A549 (cell line): ENCODE data around the gene CEMP1. TPM values are rescaled to one million over a fixed set of nuclear protein-coding genes. Genes with fewer than 3 reads are reported as not detected.
"Not testable (repeated sequence)": the region's sequence is repeated elsewhere in the genome, so short reads cannot be mapped to it uniquely, and the experiment has no call there.

Experiments used
- ATAC-seq, 2 experiments: fragments of 200-7000 bp in 1 of 2; fragments of >200 bp in 1 of 2; cut with Nextera tagmentation in 1 of 2; cut with Tn5 transposase in 1 of 2; 3 replicates each; pipeline versions ENCODE4 v1.8.0 to v1.9.1; 2018 to 2020; ENCODE audit warnings: mild to moderate bottlenecking in 1 of 2, moderate library complexity in 1 of 2
- CTCF ChIA-PET: fragments of 300-600 bp; sonication (Branson Sonifier 250); formaldehyde crosslinking; extraction: SDS; loops from one replicate; lab custom pipeline; 2021; ENCODE audit warnings: antibody characterized with exemption, inconsistent platforms; lab: Yijun Ruan, JAX
- POLR2A ChIA-PET: fragments of 350-600 bp; formaldehyde crosslinking; extraction: SDS; loops from one replicate; lab custom pipeline; 2021; ENCODE audit warnings: antibody characterized with exemption, inconsistent platforms; lab: Yijun Ruan, JAX
- DNase-seq, 2 experiments: peaks; one replicate each; pipeline versions ENCODE4 v3.0.0 to v3.0.0-alpha.2; 2011 to 2016; ENCODE audit warnings: low read depth in 1 of 2, low spot score in 1 of 2
- FAIRE-seq: peaks from 2 replicates; lab custom pipeline; 2011; peaks lifted over from hg19 to GRCh38; lab: Jason Lieb, UNC
- H3K27ac ChIP-seq, 2 experiments: fragments of >200 bp; sonication (Bioruptor Twin); formaldehyde crosslinking; 3 replicates each; pipeline ENCODE4 v1.5.1; 2016 to 2017
- H3K4me1 ChIP-seq: fragments of >200 bp; sonication (Bioruptor Twin); formaldehyde crosslinking; 3 replicates; pipeline ENCODE4 v1.6.1; 2016
- H3K4me2 ChIP-seq: fragments of >200 bp; sonication (Bioruptor Twin); formaldehyde crosslinking; 3 replicates; pipeline ENCODE4 v1.6.1; 2016
- H3K4me3 ChIP-seq: fragments of >200 bp; sonication (Bioruptor Twin); formaldehyde crosslinking; 3 replicates; pipeline ENCODE4 v1.5.1; 2016
- H3K9me3 ChIP-seq: fragments of >200 bp; sonication (Bioruptor Twin); formaldehyde crosslinking; 3 replicates; pipeline ENCODE4 v1.6.1; 2016
- ATOH8 ChIP-seq: fragments of 250-450 bp; sonication (Bioruptor Pico); IDR thresholded peaks from 2 replicates; pipeline ENCODE4 v1.5.0; 2020; ENCODE audit warnings: low read depth, mild to moderate bottlenecking, moderate library complexity
- BCL3 ChIP-seq: fragments of >200 bp; sonication (Bioruptor Twin); formaldehyde crosslinking; IDR thresholded peaks from 3 replicates; pipeline ENCODE4 v1.6.1; 2016
- BHLHE40 ChIP-seq: IDR thresholded peaks from 2 replicates; pipeline ENCODE4 v1.6.1; 2012; ENCODE audit warnings: low read depth, low read length, inconsistent platforms
- CTCF ChIP-seq: fragments of >200 bp; sonication (Bioruptor Twin); formaldehyde crosslinking; IDR thresholded peaks from 3 replicates; pipeline ENCODE4 v1.5.1; 2016
- E2F6 ChIP-seq: IDR thresholded peaks from 2 replicates; pipeline ENCODE4 v1.6.1; 2012; ENCODE audit warnings: low read depth, borderline replicate concordance
- ESRRA ChIP-seq: fragments of 150-350 bp; IDR thresholded peaks from 2 replicates; pipeline ENCODE4 v1.6.1; 2014; ENCODE audit warnings: mild to moderate bottlenecking, low read length, borderline replicate concordance
- FOSL2 ChIP-seq, 2 experiments: fragments of 450-650 bp in 1 of 2; fragments of >200 bp in 1 of 2; sonication (Bioruptor Twin) in 1 of 2; formaldehyde crosslinking; IDR thresholded peaks; 2 replicates each; pipeline versions ENCODE4 v1.5.0 to v1.6.1; 2016 to 2020; ENCODE audit warnings: mild to moderate bottlenecking in 1 of 2, moderate library complexity in 1 of 2
- FOXS1 ChIP-seq: fragments of 250-450 bp; sonication (Bioruptor Pico); IDR thresholded peaks from 2 replicates; pipeline ENCODE4 v1.5.0; 2020; ENCODE audit warnings: mild to moderate bottlenecking, moderate library complexity
- HES2 ChIP-seq: fragments of >200 bp; sonication (Bioruptor Twin); formaldehyde crosslinking; IDR thresholded peaks from 2 replicates; pipeline ENCODE4 v1.6.1; 2016
- JUNB ChIP-seq: fragments of >200 bp; sonication (Bioruptor Twin); formaldehyde crosslinking; IDR thresholded peaks from 2 replicates; pipeline ENCODE4 v1.6.1; 2016
- KDM1A ChIP-seq: fragments of 200-600 bp; sonication (generic); IDR thresholded peaks from 2 replicates; pipeline ENCODE4 v1.6.1; 2016; ENCODE audit warnings: low read depth, mild to moderate bottlenecking
- KDM5A ChIP-seq: fragments of 200-600 bp; sonication (generic); IDR thresholded peaks from 2 replicates; pipeline ENCODE4 v1.6.1; 2016; ENCODE audit warnings: antibody characterized with exemption, mild to moderate bottlenecking
- MAFK ChIP-seq: fragments of 450-650 bp; IDR thresholded peaks from 2 replicates; pipeline ENCODE4 v1.6.1; 2014; ENCODE audit not compliant: partially characterized antibody
- MAZ ChIP-seq: fragments of 150-350 bp; IDR thresholded peaks from 2 replicates; pipeline ENCODE4 v1.6.1; 2014; ENCODE audit warnings: antibody characterized with exemption, low read depth, low read length, borderline replicate concordance
- NR3C1 ChIP-seq: fragments of >200 bp; sonication (Bioruptor Twin); formaldehyde crosslinking; IDR thresholded peaks from 3 replicates; pipeline ENCODE4 v1.6.1; 2017
- PBX3 ChIP-seq: IDR thresholded peaks from 2 replicates; pipeline ENCODE4 v1.6.1; 2012
- POLR2A ChIP-seq: IDR thresholded peaks from 2 replicates; pipeline ENCODE4 v1.6.1; 2012; ENCODE audit warnings: mild to moderate bottlenecking, low read length
- RAD21 ChIP-seq, 2 experiments: fragments of >200 bp in 1 of 2; sonication (Bioruptor Twin) in 1 of 2; formaldehyde crosslinking in 1 of 2; IDR thresholded peaks in 1 of 2; conservative IDR thresholded peaks in 1 of 2; 2 replicates in 1 of 2; 3 replicates in 1 of 2; pipeline ENCODE4 v1.6.1; 2012 to 2018; ENCODE audit warnings: inconsistent platforms in 1 of 2
- RCOR1 ChIP-seq: fragments of 150-350 bp; IDR thresholded peaks from 2 replicates; pipeline ENCODE4 v1.6.1; 2014; ENCODE audit warnings: antibody characterized with exemption, low read length, low read depth
- SMC3 ChIP-seq: fragments of >200 bp; sonication (Bioruptor Twin); formaldehyde crosslinking; IDR thresholded peaks from 3 replicates; pipeline ENCODE4 v1.6.1; 2018; ENCODE audit warnings: inconsistent platforms
- TFCP2L1 ChIP-seq: fragments of 250-450 bp; sonication (Bioruptor Pico); IDR thresholded peaks from 2 replicates; pipeline ENCODE4 v1.5.0; 2021; ENCODE audit warnings: mild to moderate bottlenecking
- TP53 ChIP-seq: fragments of 250-450 bp; sonication (Bioruptor Pico); IDR thresholded peaks from 2 replicates; pipeline ENCODE4 v1.5.0; 2021; ENCODE audit warnings: mild to moderate bottlenecking, moderate library complexity
- USF2 ChIP-seq: fragments of 450-650 bp; IDR thresholded peaks from 2 replicates; pipeline ENCODE4 v1.6.1; 2014; ENCODE audit warnings: antibody characterized with exemption
- ZC3H11A ChIP-seq: fragments of 450-650 bp; IDR thresholded peaks from 2 replicates; pipeline ENCODE4 v1.6.1; 2014; ENCODE audit warnings: antibody characterized with exemption, mild to moderate bottlenecking
- ZSCAN20 ChIP-seq: fragments of 250-450 bp; sonication (Bioruptor Pico); IDR thresholded peaks from 2 replicates; pipeline ENCODE4 v1.8.0; 2022; ENCODE audit warnings: mild to moderate bottlenecking, moderate library complexity
- WGBS: methylation state at CpG from one replicate; pipeline ENCODE4 v1.1.6; 2017; ENCODE audit errors: missing lambda C conversion rate; 5-methylcytosine and 5-hydroxymethylcytosine counted together
- polyA plus RNA-seq, 4 experiments: library from polyadenylated mRNA; depleted of rRNA in 3 of 4; stranded (reverse); fragments of >200 nt; fragmentation: RNase III in 1 of 4; extraction: RNeasy Plus Mini Kit Qiagen cat#74134 plus additional on column Dnase treatment in 1 of 4; gene quantifications; 2 replicates in 3 of 4; 3 replicates in 1 of 4; pipeline ENCODE4 v1.2.3, GENCODE V29; 2011 to 2017

CEMP1 gene
- polyA plus RNA-seq, 2 of the 4 experiments (the other 2 are of a cell fraction): not detected

- no peak overlapping the region for H3K27ac ChIP-seq
- POLR2A ChIA-PET: no interaction called here
- CTCF ChIA-PET: no interaction called here
- WGBS: 92% methylated on average over 9 of the region's 9 CpGs
- H3K4me2 ChIP-seq: no peak overlapping the region
- TF ChIP-seq ZC3H11A (no peak), RCOR1 (no peak), CTCF (no peak), SMC3 (no peak), ESRRA (no peak), PBX3 (no peak), BCL3 (no peak), MAFK (no peak), ZSCAN20 (CRISPR knock-in tag) (no peak), KDM5A (no peak), JUNB (no peak), FOSL2 (IDR thresholded peaks at IDR 0.05) (no peak), FOSL2 (CRISPR knock-in tag; IDR thresholded peaks at IDR 0.05) (no peak), TFCP2L1 (CRISPR knock-in tag) (no peak)
- TF ChIP-seq, all 56 proteins: peak for 0
- FAIRE-seq (no peak), DNase-seq (peak in 1 of 2 experiments; percentile 1), ATAC-seq (no peak)
- H3K9me3 ChIP-seq: no peaks in the 10 kb centered on the region
- no peak overlapping the region for H3K4me3 ChIP-seq
- H3K4me1 ChIP-seq: peaks cover 30% of the 10 kb centered on the region
These were observed 4.4 kb upstream of the CEMP1 start for GRCh38 chr16:2535625-2536013.

- H3K4me2 ChIP-seq, H3K4me3 ChIP-seq, POLR2A ChIA-PET, DNase-seq, ATAC-seq, FAIRE-seq, CTCF ChIA-PET, H3K9me3 ChIP-seq, H3K27ac ChIP-seq: not testable (repeated sequence)
- H3K4me1 ChIP-seq: peaks cover 28% of the 10 kb centered on the region
- 95% methylated on average over 5 of the region's 5 CpGs for WGBS
- peak; percentile 56; the same call in 1 of the 2 replicates for TF ChIP-seq KDM1A
These were observed 3.1 kb upstream of the CEMP1 start for GRCh38 chr16:2534335-2534734.

- 89% methylated on average over 11 of the region's 11 CpGs for WGBS
- no peak for FAIRE-seq
- no peak overlapping the region for H3K4me3 ChIP-seq
- no peak for DNase-seq
- TF ChIP-seq BCL3: no peak
- TF ChIP-seq FOXS1: no peak
- no peak for TF ChIP-seq ZC3H11A
- no peak for TF ChIP-seq ESRRA
- no peak for TF ChIP-seq BHLHE40
- TF ChIP-seq E2F6: no peak
- no peak for TF ChIP-seq HES2
- TF ChIP-seq ATOH8 (CRISPR knock-in tag): no peak
- TF ChIP-seq MAZ: no peak
- TF ChIP-seq KDM5A: no peak
- TF ChIP-seq RAD21 (conservative IDR thresholded peaks at IDR 0.05 in 1 of 2, IDR thresholded peaks at IDR 0.05 in 1 of 2): no peak
- no peak for TF ChIP-seq SMC3
- no peak for TF ChIP-seq NR3C1
- no peak for TF ChIP-seq TP53
- no peak for TF ChIP-seq USF2
- TF ChIP-seq POLR2A: no peak
- TF ChIP-seq, all 56 proteins: peak for 0
- Histone ChIP-seq H3K9me3 (no peaks in the 10 kb centered on the region), H3K4me1 (peaks cover 24% of the 10 kb centered on the region), H3K4me2 (no peak overlapping the region), H3K27ac (no peak overlapping the region; a peak in 1 of 6 replicates)
- CTCF ChIA-PET: no interaction called here
- POLR2A ChIA-PET: no interaction called here
- no peak for ATAC-seq
These were observed 2.7 kb upstream of the CEMP1 start for GRCh38 chr16:2533912-2534311.
